Endothelial cell of umbilical vein (primary cell): ENCODE results near the gene SLC29A3. TPM values are rescaled to one million over a fixed set of nuclear protein-coding genes. Genes with fewer than 3 reads are reported as not detected.

ENCODE experiments used
- BruUV-seq: library from RNA; stranded (reverse); fragments of 400-500 nt; replicated peaks from 2 replicates; lab custom pipeline; 2021; lab: Mats Ljungman, UMichigan
- CTCF ChIA-PET: fragments of 300-600, 350-600 bp; sonication (Branson Sonifier 250); formaldehyde crosslinking; loops from one replicate; lab custom pipeline; 2021; ENCODE audit warnings: antibody characterized with exemption, inconsistent platforms; lab: Charles Lee
- POLR2A ChIA-PET: fragments of 300-600, 350-600 bp; sonication (Branson Sonifier 250); formaldehyde crosslinking; loops from one replicate; lab custom pipeline; 2021; ENCODE audit warnings: antibody characterized with exemption, inconsistent platforms; lab: Charles Lee
- DNase-seq: peaks from one replicate; pipeline ENCODE4 v3.0.0-alpha.2; 2011; ENCODE audit warnings: low read depth, low spot score
- FAIRE-seq: peaks from 2 replicates; lab custom pipeline; 2011; peaks lifted over from hg19 to GRCh38; lab: Jason Lieb, UNC
- H2AFZ ChIP-seq: 2 replicates; pipeline ENCODE4 v1.6.0; 2012; ENCODE audit warnings: low read depth, low read length, control low read depth, inconsistent platforms
- H3K27ac ChIP-seq: 2 replicates; pipeline ENCODE4 v1.5.1; 2011; ENCODE audit warnings: low read depth, mild to moderate bottlenecking, control low read depth, low read length, moderate library complexity; ENCODE audit not compliant: insufficient read depth
- H3K27me3 ChIP-seq, 2 experiments: 2 replicates each; pipeline versions ENCODE4 v1.6.0 to v1.6.1; 2011; ENCODE audit warnings: low read length in 2 of 2, mixed read lengths in 1 of 2; ENCODE audit not compliant: control insufficient read depth in 2 of 2, insufficient read depth in 2 of 2
- H3K36me3 ChIP-seq, 2 experiments: 2 replicates in 1 of 2; 3 replicates in 1 of 2; pipeline ENCODE4 v1.5.1; 2011; ENCODE audit warnings: low read length in 2 of 2, mild to moderate bottlenecking in 1 of 2, moderate library complexity in 1 of 2; ENCODE audit not compliant: control insufficient read depth in 2 of 2, insufficient read depth in 2 of 2; ENCODE audit errors: extremely low read depth in 1 of 2
- H3K4me1 ChIP-seq: 3 replicates; pipeline ENCODE4 v1.5.1; 2011; ENCODE audit warnings: mild to moderate bottlenecking, low read length; ENCODE audit not compliant: control insufficient read depth, insufficient read depth; ENCODE audit errors: extremely low read depth
- H3K4me2 ChIP-seq: 2 replicates; pipeline ENCODE4 v1.6.1; 2011; ENCODE audit warnings: low read length, control low read depth, mixed read lengths; ENCODE audit not compliant: insufficient read depth
- H3K4me3 ChIP-seq, 3 experiments: fragments of 200-600 bp in 1 of 3; sonication (generic), shearing (Covaris generic) in 1 of 3; replicated peaks in 1 of 3; 2 replicates each; pipeline ENCODE4 v1.5.1; 2011 to 2016; ENCODE audit warnings: control low read depth in 3 of 3, low read length in 3 of 3, mild to moderate bottlenecking in 2 of 3, inconsistent platforms in 1 of 3, low read depth in 1 of 3, moderate library complexity in 1 of 3; ENCODE audit not compliant: insufficient read depth in 1 of 3
- H3K79me2 ChIP-seq: 2 replicates; pipeline ENCODE4 v1.6.0; 2012; ENCODE audit warnings: low read length, inconsistent platforms; ENCODE audit not compliant: control insufficient read depth, insufficient read depth
- H3K9ac ChIP-seq: replicated peaks from 2 replicates; pipeline ENCODE3; 2011; ENCODE audit warnings: low read length, control low read depth; ENCODE audit not compliant: insufficient read depth; ENCODE audit errors: extremely low read depth
- H3K9me1 ChIP-seq: replicated peaks from 3 replicates; pipeline ENCODE4 v1.6.0; 2011; ENCODE audit warnings: mild to moderate bottlenecking, low read length; ENCODE audit not compliant: control insufficient read depth, insufficient read depth; ENCODE audit errors: extremely low read depth
- H3K9me3 ChIP-seq: replicated peaks from 2 replicates; pipeline ENCODE4 v1.5.1; 2012; ENCODE audit warnings: low read length, inconsistent platforms; ENCODE audit not compliant: control insufficient read depth, insufficient read depth
- H4K20me1 ChIP-seq: replicated peaks from 2 replicates; pipeline ENCODE3; 2011; ENCODE audit warnings: mild to moderate bottlenecking, low read length; ENCODE audit not compliant: control insufficient read depth, insufficient read depth; ENCODE audit errors: extremely low read depth
- CTCF ChIP-seq, 2 donors: IDR thresholded peaks; 1 replicate in 1 of 2; 2 replicates in 1 of 2; pipeline ENCODE4 v1.5.1; 2011; ENCODE audit warnings: low read length in 2 of 2, mild to moderate bottlenecking in 2 of 2, moderate library complexity in 2 of 2, control low read depth in 1 of 2, inconsistent platforms in 1 of 2, low read depth in 1 of 2; ENCODE audit not compliant: insufficient read depth in 1 of 2; ENCODE audit errors: extremely low read depth in 1 of 2
- EZH2 ChIP-seq: IDR thresholded peaks from 2 replicates; pipeline ENCODE4 v1.6.1; 2012; ENCODE audit warnings: borderline replicate concordance, low read depth, mild to moderate bottlenecking, moderate library complexity, low read length, inconsistent platforms; ENCODE audit not compliant: severe bottlenecking
- FOS ChIP-seq: IDR thresholded peaks from 2 replicates; pipeline ENCODE4 v1.6.1; 2011; ENCODE audit warnings: mild to moderate bottlenecking, low read length, moderate library complexity, borderline replicate concordance; ENCODE audit not compliant: insufficient read depth
- GATA2 ChIP-seq: IDR thresholded peaks from 2 replicates; pipeline ENCODE4 v1.7.0; 2011; ENCODE audit warnings: low read depth, mild to moderate bottlenecking, moderate library complexity, mixed read lengths, low read length; ENCODE audit not compliant: insufficient read length, insufficient read depth
- JUN ChIP-seq: IDR thresholded peaks from 2 replicates; pipeline ENCODE4 v1.6.1; 2011; ENCODE audit warnings: borderline replicate concordance, low read depth; ENCODE audit not compliant: insufficient read length, insufficient read depth
- MAX ChIP-seq: IDR thresholded peaks from 2 replicates; pipeline ENCODE4 v1.6.1; 2011; ENCODE audit not compliant: insufficient read depth, insufficient read length
- MYC ChIP-seq: IDR thresholded peaks from one replicate; pipeline ENCODE4 v1.6.1; 2011; ENCODE audit warnings: mild to moderate bottlenecking, low read depth, low read length
- POLR2A ChIP-seq: IDR thresholded peaks from 2 replicates; pipeline ENCODE4 v1.6.1; 2012; ENCODE audit warnings: low read depth, mild to moderate bottlenecking, control low read depth, low read length
- POLR2AphosphoS5 ChIP-seq: IDR thresholded peaks from 2 replicates; pipeline ENCODE4 v1.6.1; 2012; ENCODE audit warnings: low read depth, mild to moderate bottlenecking, control low read depth, low read length, moderate library complexity; ENCODE audit not compliant: insufficient read depth
- dilution Hi-C: fragments of 300-500 bp; cut with MboI; formaldehyde crosslinking; loops from one replicate; pipeline ENCODE4 v1.15.0; 2019; ENCODE audit warnings: low sequenced_read_pairs; ENCODE audit not compliant: extremely low pct_ligation_motif_present
- intact Hi-C: fragments of 100-400 bp; cut with micrococcal nuclease; formaldehyde crosslinking; loops from one replicate; pipeline ENCODE4 v1.10.0; 2022
- polyA plus RNA-seq, 4 experiments: library from polyadenylated mRNA; depleted of rRNA in 3 of 4; stranded (reverse) in 3 of 4; unstranded in 1 of 4; fragments of >200 nt; gene quantifications; 2 replicates each; pipeline versions ENCODE4 v1.2.1 to v1.2.3, GENCODE V29; 2011 to 2012; ENCODE audit warnings: missing spikeins in 1 of 4
- total RNA-seq: library from RNA; stranded (reverse); gene quantifications from 2 replicates; pipeline ENCODE4 v1.2.3, GENCODE V29; 2021

SLC29A3 gene
- total and polyA plus RNA-seq, 2 donors (not counting 3 experiments of a cell fraction or from before 2014, with no cell fraction given) = 5.0 to 9.1 TPM

- intact Hi-C loops = no loop called here
- dilution Hi-C loops = no loop called here
- TF ChIP-seq CTCF (IDR thresholded peaks at IDR 0.05; ENCODE audit: extremely low read depth in 1 of 2, insufficient read depth in 1 of 2, low read depth in 1 of 2, low read length in 2 of 2) (no peak), MYC (no peak), JUN (no peak), MAX (no peak), FOS (no peak), POLR2A (no peak), POLR2AphosphoS5 (no peak), EZH2 (no peak), GATA2 (no peak)
- H3K27ac ChIP-seq = no peak overlapping the region
- no peak for FAIRE-seq
- peaks cover 15 to 20% of the 10 kb centered on the region in 2 experiments for H3K27me3 ChIP-seq
- no peaks in the 10 kb centered on the region for H3K9me3 ChIP-seq
- CTCF ChIA-PET = interaction anchor here (1.3 kb wide), 1 partner anchor 388 kb away, joined by 3 read pairs; no protein-coding TSS in a partner anchor
- no peak overlapping the region for H3K4me3 ChIP-seq
- H3K9ac ChIP-seq = no peak overlapping the region
- no peaks in the 10 kb centered on the region for H4K20me1 ChIP-seq
- H3K4me1 ChIP-seq = no peaks in the 10 kb centered on the region
- H3K9me1 ChIP-seq = no peaks in the 10 kb centered on the region
- POLR2A ChIA-PET = no interaction called here
- no peak overlapping the region for H2AFZ ChIP-seq
- no peak for DNase-seq
- no peaks in the 10 kb centered on the region for H3K36me3 ChIP-seq
- H3K79me2 ChIP-seq = no peaks in the 10 kb centered on the region
- H3K4me2 ChIP-seq = no peak overlapping the region
- no TSS peak for BruUV-seq
Measured at GRCh38 chr10:71308985-71309384, 10.1 kb upstream of the SLC29A3 start.
